HG02840 (cell line): ENCODE measurements around the gene FAM50B.

Source experiments
- ATAC-seq: cut with Tn5 transposase; IDR thresholded peaks from one replicate; pipeline ENCODE4 v1.9.1; 2021; ENCODE audit warnings: mild to moderate bottlenecking, moderate library complexity, moderate number of reproducible peaks; ENCODE audit not compliant: unreplicated experiment, low FRiP score

FAM50B gene

GRCh38 chr6:3848925-3849605, at the start of gene FAM50B:
Gene FAM50B (plus strand): TSS chr6:3849373. CDS start chr6:3849812, 439 bp downstream.
- peak; percentile 90 for ATAC-seq

GRCh38 chr6:3799719-3800118, 49.5 kb upstream of the FAM50B start:
- ATAC-seq: no peak

GRCh38 chr6:3800850-3801591, 48.2 kb upstream of the FAM50B start:
- ATAC-seq: no peak

- ATAC-seq: no peak
Measured at GRCh38 chr6:3801960-3802359, 47.2 kb upstream of the FAM50B start.

- ATAC-seq: no peak
Measured at GRCh38 chr6:3803627-3804468, 45.3 kb upstream of the FAM50B start.

GRCh38 chr6:3804964-3805363, 44.2 kb upstream of the FAM50B start:
- ATAC-seq: no peak

GRCh38 chr6:3805448-3806123, 43.6 kb upstream of the FAM50B start:
- ATAC-seq: no peak

GRCh38 chr6:3806169-3806922, 42.8 kb upstream of the FAM50B start:
- no peak for ATAC-seq

GRCh38 chr6:3808199-3808598, 41.0 kb upstream of the FAM50B start:
- no peak for ATAC-seq

- no peak for ATAC-seq
Measured at GRCh38 chr6:3808759-3809514, 40.2 kb upstream of the FAM50B start.

- no peak for ATAC-seq
Measured at GRCh38 chr6:3809515-3809891, 39.7 kb upstream of the FAM50B start.

- no peak for ATAC-seq
Measured at GRCh38 chr6:3809982-3810381, 39.2 kb upstream of the FAM50B start.

- ATAC-seq: no peak
Measured at GRCh38 chr6:3811191-3811590, 38.0 kb upstream of the FAM50B start.

- ATAC-seq: no peak
Measured at GRCh38 chr6:3812596-3812995, 36.6 kb upstream of the FAM50B start.

GRCh38 chr6:3813150-3813780, 35.9 kb upstream of the FAM50B start:
- no peak for ATAC-seq

- no peak for ATAC-seq
Measured at GRCh38 chr6:3813918-3814317, 35.3 kb upstream of the FAM50B start.

- no peak for ATAC-seq
Measured at GRCh38 chr6:3814539-3814938, 34.6 kb upstream of the FAM50B start.

GRCh38 chr6:3816251-3816650, 32.9 kb upstream of the FAM50B start:
- no peak for ATAC-seq
